Fibroblast of skin of right quadriceps (primary cell): Measurements from ENCODE around the gene ELAPOR1.

Experiments used
- DNase-seq: peaks from one replicate; pipeline ENCODE4 v3.0.0-alpha.2; 2013

The ELAPOR1 gene

GRCh38 chr1:109095631-109096030 lies 18.3 kb upstream of the ELAPOR1 start:
- DNase-seq = no peak

GRCh38 chr1:109096120-109096519 lies 17.8 kb upstream of the ELAPOR1 start:
- no peak for DNase-seq

DNA sequence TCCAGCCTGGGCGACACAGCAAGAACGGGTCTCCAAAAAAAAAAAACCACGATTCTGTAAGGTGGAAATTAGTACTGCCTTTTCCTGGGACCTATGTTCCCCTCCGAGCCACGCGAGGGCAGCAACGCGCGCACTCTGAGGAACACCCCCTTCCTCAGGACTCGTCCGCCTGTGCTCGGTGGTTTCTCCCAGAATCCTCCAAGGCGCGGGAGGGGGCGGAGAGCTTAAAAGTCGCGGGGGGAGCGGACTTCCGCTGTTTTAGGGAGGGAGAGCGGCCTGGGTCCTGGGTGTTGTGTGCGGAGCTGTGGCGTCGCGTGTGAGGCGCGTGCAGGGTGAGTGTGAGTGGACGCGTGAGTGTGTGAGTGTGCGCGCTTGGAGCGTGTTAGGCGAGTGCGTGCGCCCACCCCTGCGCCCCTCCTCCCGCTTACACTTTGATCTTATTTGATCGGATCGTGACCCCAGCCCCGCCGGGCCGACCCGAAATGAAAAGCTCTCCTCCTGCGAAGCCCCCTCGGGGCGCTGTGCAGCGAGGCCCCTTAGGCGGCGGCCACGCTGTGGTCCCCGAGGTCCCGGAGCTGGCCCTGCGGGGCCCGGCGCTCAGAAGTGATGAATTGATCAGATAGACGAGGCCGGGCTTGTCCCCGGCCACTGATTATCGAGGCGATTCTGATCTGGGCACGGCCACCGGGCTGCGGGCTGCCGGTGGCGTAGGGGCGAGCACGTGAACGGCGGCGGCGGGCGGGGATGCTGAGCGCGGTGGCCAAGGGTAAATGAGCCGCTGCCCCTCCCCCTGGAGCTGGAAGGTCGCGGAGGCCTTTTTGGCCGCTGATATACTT lies 13.8 kb upstream of the ELAPOR1 start:
- DNase-seq = peak; percentile 98

GRCh38 chr1:109104364-109105151 lies 9.4 kb upstream of the ELAPOR1 start:
- DNase-seq = peak; percentile 10

DNA sequence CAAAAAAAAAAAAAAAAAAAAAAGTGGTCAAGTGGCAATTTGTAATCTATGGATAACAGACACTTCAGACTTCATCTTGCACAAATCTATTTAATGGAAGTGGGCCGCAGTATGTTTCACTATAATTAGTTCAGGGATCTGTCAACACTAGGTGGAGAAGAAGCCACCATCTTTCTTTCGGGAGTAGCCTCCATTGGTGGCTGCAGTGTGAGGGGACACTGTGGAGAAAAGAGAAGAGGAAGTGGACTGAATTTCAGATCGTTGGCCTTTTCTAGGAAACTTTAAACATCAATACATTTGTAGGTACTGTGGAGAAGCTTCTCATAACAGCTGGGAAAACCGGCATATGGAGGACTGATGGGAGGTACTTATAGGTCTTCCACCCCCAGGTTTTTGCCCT lies 8.0 kb upstream of the ELAPOR1 start:
- DNase-seq = no peak

- no peak for DNase-seq
Observed at GRCh38 chr1:109107785-109108184, 6.1 kb upstream of the ELAPOR1 start.

DNA sequence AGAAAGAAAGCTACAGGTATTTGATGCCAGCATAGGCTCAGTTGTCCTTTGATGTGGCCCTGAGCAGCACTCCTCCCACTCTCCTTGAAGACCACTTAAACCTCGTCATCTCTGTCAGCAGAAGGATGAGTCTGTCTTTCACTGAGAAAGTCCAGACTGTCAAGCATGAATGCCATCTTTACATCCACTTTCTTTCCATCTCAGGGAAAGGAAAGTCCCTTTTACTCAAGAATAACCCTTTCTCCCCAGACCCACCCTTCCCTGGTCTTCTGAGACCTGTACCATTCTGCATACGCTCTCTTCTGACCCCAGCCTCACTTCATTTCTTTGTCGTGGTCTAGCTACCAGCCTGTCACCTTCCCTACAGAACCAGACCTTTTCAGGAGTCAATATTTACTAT lies 4.0 kb upstream of the ELAPOR1 start:
- DNase-seq = no peak

DNA sequence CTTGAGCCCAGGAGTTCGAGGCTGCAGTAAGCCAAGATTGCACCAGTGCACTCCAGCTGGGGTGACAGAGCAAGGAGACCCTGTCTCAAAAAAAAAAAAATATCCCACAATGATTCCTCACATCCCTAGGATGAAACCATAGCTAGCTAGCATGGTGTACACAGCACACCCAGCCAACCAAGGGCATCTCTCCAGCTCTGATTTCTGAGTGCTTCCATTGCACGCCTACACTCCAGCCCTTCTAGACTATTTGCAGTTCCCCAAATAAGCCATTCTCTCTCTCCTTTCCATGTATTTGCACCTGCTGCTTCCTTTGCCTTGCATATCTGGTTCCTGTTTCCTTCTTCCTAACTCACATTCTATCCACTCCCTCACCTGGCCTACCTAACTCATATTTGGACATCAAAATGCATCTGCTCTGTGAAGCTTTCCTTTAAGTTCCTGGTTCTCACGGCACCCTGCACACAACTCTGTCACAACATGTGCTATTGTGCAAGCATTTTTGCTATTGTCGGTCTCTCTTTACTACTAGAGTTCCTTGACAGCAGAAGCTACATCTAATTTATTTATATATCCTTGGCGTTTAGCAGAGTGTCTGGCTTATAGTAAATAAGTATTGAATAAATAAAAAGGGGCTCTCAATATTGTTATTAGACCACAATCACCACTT lies 2.4 kb upstream of the ELAPOR1 start:
- no peak for DNase-seq

DNA sequence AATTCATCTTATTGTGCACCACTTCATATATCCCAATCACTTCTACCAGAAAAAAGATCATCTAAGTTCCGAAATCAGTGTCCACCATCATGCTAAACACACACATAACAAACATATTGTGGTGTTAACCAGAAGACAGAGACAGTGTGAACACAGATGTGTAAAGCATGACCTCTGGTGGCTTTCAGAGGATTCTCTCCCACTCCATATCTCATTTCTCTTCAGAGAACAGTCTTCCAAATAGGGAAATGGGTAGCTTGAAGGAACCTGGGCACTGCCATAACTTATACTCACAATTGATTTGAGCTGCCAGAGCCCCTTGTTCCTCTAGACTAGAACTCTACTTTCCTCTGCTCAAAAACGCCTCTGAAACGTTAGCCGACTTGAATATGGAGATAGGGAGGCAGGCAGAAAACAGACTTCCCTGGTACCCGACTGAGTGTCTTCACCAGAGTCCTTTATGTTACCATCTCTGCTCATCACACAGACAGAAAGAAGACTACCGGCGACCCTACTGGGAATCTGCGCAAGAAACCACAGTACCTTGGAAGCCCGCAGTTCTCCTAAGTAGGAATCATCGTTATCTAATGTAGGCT lies 1.8 kb upstream of the ELAPOR1 start:
- peak; percentile 37 for DNase-seq

DNA sequence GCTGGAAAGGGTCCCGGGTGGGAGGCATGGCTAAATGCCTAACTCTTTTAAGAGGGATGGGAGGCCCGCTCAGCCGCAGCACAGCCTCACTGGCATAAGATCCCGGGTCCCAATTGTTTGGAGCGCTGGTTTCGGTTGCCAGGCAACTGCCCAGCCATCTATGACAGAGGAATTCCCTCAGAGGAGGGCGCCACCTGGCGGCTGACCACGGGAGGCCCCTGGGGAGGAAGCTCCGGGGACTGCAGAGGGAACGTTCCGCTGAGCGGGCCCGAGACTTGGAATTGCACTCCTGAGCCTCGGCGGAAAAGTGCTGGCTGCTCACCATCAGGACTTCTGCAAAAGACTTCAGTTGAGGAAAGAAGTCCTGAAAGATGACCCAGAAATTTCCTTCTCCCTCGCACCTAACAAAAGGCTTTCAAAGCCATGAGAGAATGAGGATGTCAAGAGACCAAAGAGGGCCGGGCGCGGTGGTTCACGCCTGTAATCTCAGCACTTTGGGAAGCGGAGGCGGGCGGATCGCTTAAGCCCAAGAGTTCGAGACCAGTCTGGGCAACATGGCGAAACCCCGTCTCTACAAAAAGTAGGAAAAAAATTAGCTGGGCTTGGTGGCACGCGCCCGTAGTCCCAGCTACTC lies 1.1 kb upstream of the ELAPOR1 start:
- peak; percentile 86 for DNase-seq

- no peak for DNase-seq
Observed at GRCh38 chr1:109114342-109114674, 393 bp downstream of the ELAPOR1 start.

DNA sequence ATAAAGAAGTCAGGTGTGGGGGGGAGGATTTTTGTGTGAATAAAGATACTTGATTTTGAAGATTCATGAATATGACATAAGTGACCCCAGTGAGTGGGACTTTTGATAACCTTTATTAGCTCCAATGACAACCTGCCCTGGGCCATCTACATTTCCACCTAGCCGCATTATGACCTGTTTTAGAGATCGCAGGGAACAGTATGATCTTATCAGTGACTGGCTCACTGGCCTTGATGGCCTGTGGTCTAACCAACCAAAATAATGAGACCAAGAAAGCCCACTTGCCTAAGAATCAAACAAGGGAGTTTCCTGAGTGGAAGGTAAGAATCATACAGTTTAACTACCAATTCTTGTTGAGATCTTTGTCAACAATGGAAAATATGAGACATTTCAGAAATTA lies 1.8 kb downstream of the ELAPOR1 start:
- no peak for DNase-seq

DNA sequence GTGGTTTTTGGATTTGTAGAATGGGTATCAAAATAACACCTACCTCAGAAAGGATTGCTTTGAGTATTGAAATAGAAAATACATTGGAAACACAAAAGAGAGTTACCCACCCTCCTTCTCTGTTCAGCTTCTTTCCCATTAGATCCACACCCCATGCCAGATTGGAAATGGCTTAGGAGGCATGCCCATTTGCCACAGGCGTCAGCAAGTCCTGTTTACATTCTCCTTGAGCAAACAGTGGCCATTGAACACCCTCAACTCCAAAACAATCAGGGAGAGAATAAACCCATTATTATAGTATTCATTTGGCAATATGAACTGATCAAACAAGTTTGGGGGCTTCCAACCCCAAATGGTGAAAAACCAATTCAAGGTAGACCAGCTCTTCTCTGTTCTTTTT lies 2.4 kb downstream of the ELAPOR1 start:
- no peak for DNase-seq

DNA sequence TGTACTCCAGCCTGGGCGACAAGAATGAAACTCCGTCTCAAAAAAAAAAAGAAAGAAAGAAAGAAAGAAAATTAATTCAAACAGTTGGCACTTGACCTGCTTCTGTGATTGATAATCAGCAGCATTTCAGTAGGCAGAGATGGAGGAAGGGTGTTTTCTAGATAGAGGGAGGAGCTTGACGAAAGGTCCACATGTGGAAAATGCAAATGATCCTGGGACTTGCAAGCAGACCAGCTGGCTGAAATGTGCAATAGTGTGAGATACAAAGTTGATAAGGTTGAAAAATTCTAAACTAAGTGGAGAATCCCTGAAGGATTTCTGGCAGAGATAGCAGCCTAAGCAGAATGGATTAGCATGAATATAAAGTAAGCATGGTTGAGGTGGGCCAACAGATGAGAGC lies 4.2 kb downstream of the ELAPOR1 start:
- DNase-seq = no peak

DNA sequence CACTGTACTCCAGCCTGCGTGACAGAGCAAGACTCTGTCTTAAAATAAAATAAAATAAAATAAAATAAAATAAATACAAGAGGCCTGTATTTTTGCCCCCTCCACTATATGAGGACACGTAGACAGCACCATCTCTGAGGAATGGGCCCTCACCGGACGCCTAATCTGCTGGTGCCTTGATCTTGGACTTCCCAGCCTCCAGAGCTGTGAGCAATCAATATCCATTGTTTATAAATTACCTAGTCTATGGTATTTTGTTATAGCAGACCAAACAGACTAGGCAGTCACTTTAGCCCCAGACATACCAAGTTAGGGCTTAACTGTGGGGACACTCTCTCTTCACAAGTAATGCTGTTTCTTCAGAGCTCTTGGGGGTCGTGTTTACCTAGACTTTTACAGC lies 6.4 kb downstream of the ELAPOR1 start:
- DNase-seq = no peak

GRCh38 chr1:109131059-109131458 lies 17.1 kb downstream of the ELAPOR1 start:
- no peak for DNase-seq

DNA sequence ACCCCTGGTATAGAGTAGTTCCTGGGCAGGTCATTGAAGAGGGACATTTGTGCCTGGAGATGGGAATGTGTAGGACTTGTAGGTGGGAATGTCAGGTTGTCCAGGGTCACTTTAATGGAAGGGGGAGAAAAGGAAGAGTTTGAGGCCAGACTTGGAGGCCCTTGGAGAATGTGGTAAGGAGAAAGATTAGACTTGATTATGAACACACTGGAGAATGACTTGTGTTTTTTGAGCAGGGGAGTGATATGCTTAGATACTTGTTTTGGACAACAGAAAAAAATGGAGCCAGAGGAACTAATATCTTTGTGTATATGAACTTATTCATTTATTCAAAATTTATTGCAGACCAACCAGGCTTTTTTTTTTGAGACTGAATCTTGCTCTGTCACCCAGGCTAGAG lies 17.9 kb downstream of the ELAPOR1 start:
- no peak for DNase-seq

GRCh38 chr1:109133002-109133706 lies 19.2 kb downstream of the ELAPOR1 start:
- no peak for DNase-seq

DNA sequence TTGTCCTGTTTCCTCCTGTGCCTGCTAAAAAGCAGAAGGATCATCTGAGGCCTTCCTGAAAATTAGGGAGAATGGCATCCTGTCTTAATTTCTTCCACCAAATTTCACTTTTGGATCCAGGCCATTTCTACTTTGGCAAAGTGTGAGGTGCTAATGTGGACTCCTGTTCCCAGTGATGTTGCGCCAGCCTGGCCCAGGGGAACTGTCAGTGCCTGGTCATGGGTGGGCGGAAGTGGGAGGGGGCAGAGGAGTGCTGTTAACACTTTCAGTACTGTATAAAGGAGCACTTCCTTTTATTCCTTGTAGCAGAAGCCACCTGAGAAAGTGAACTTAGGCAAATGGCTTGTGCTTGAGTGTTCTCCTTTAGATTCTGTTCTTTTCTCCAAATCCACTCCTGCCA lies 19.9 kb downstream of the ELAPOR1 start:
- no peak for DNase-seq

GRCh38 chr1:109134423-109134822 lies 20.5 kb downstream of the ELAPOR1 start:
- DNase-seq = no peak

- no peak for DNase-seq
Observed at GRCh38 chr1:109135940-109136339, 22.0 kb downstream of the ELAPOR1 start.

GRCh38 chr1:109136766-109137165 lies 22.9 kb downstream of the ELAPOR1 start:
- DNase-seq = no peak
